GM23338 (cell line): Measurements from ENCODE around the gene SEMA6D. TPM values are rescaled to one million over a fixed set of nuclear protein-coding genes. Genes with fewer than 3 reads are reported as not detected.

Source experiments
- ATAC-seq: fragments of 200-7000 bp; cut with Tn5 transposase; 3 replicates; pipeline ENCODE4 v1.9.1; 2020
- DNase-seq: peaks from one replicate; pipeline ENCODE4 v3.0.0-alpha.2; 2015; ENCODE audit warnings: low spot score
- H2AFZ ChIP-seq: fragments of 200-600 bp; sonication (generic); 2 replicates; pipeline ENCODE4 v1.8.0; 2016; ENCODE audit warnings: antibody characterized with exemption, mild to moderate bottlenecking, moderate library complexity
- H3F3A ChIP-seq: fragments of 200-600 bp; sonication (generic); replicated peaks from 2 replicates; pipeline ENCODE4 v1.8.0; 2017; ENCODE audit warnings: antibody characterized with exemption, mixed run types, low read depth
- H3K27ac ChIP-seq: fragments of 200-600 bp; sonication (generic); 2 replicates; pipeline ENCODE4 v1.6.1; 2016; ENCODE audit warnings: low read depth
- H3K27me3 ChIP-seq: fragments of 200-600 bp; sonication (generic); 2 replicates; pipeline ENCODE4 v1.8.0; 2016; ENCODE audit warnings: mild to moderate bottlenecking, mixed run types, moderate library complexity; ENCODE audit not compliant: insufficient read depth
- H3K36me3 ChIP-seq: fragments of 200-600 bp; sonication (generic); 2 replicates; pipeline ENCODE4 v1.8.0; 2016; ENCODE audit warnings: mild to moderate bottlenecking; ENCODE audit not compliant: insufficient read depth
- H3K4me1 ChIP-seq: fragments of 200-600 bp; sonication (generic); 2 replicates; pipeline ENCODE4 v1.8.0; 2016; ENCODE audit warnings: mild to moderate bottlenecking, moderate library complexity; ENCODE audit not compliant: insufficient read depth
- H3K4me2 ChIP-seq: fragments of 200-600 bp; sonication (generic); 2 replicates; pipeline ENCODE4 v1.7.1; 2017; ENCODE audit warnings: mixed run types
- H3K4me3 ChIP-seq: fragments of 200-600 bp; sonication (generic); 2 replicates; pipeline ENCODE4 v1.6.1; 2016; ENCODE audit warnings: mixed run types
- H3K79me2 ChIP-seq: fragments of 200-600 bp; sonication (generic); replicated peaks from 2 replicates; pipeline ENCODE4 v1.8.0; 2017; ENCODE audit warnings: mild to moderate bottlenecking; ENCODE audit not compliant: insufficient read depth
- H3K9me2 ChIP-seq: fragments of 200-600 bp; sonication (generic); 2 replicates; pipeline ENCODE4 v1.8.0; 2017; ENCODE audit not compliant: insufficient read depth
- H4K20me1 ChIP-seq: fragments of 200-600 bp; sonication (generic); replicated peaks from 2 replicates; pipeline ENCODE4 v1.8.0; 2017; ENCODE audit warnings: mild to moderate bottlenecking; ENCODE audit not compliant: insufficient read depth
- H3K27ac Mint-ChIP-seq: 2 replicates; pipeline ENCODE4 v1.8.0; 2020; ENCODE audit warnings: inconsistent platforms, mild to moderate bottlenecking, moderate library complexity, mixed read lengths
- H3K27me3 Mint-ChIP-seq: 3 replicates; pipeline ENCODE4 v1.8.0; 2022; ENCODE audit warnings: low read depth, mild to moderate bottlenecking, moderate library complexity, mixed read lengths, inconsistent platforms; ENCODE audit not compliant: insufficient read depth, poor library complexity
- H3K36me3 Mint-ChIP-seq: 3 replicates; pipeline ENCODE4 v1.8.0; 2021; ENCODE audit warnings: low read depth, mild to moderate bottlenecking, inconsistent platforms, moderate library complexity, mixed read lengths
- H3K4me1 Mint-ChIP-seq: 3 replicates; pipeline ENCODE4 v1.8.0; 2020; ENCODE audit warnings: mild to moderate bottlenecking, inconsistent platforms, mixed read lengths
- H3K4me3 Mint-ChIP-seq: 3 replicates; pipeline ENCODE4 v1.8.0; 2021; ENCODE audit warnings: moderate library complexity, mild to moderate bottlenecking, inconsistent platforms, mixed read lengths
- H3K9me3 Mint-ChIP-seq: 3 replicates; pipeline ENCODE4 v1.8.0; 2020; ENCODE audit warnings: moderate library complexity, mild to moderate bottlenecking, inconsistent platforms, mixed read lengths
- CREB1 ChIP-seq: fragments of 250-450 bp; sonication (Bioruptor Pico); IDR thresholded peaks from 2 replicates; pipeline ENCODE4 v1.5.0; 2020; ENCODE audit warnings: low read depth, mild to moderate bottlenecking, moderate library complexity
- EZH2 ChIP-seq: fragments of 200-600 bp; sonication (generic); IDR thresholded peaks from one replicate; pipeline ENCODE4 v1.8.0; 2017; ENCODE audit warnings: antibody characterized with exemption, mild to moderate bottlenecking, low read depth; ENCODE audit not compliant: unreplicated experiment
- EZH2phosphoT487 ChIP-seq: fragments of 200-600 bp; sonication (generic); IDR thresholded peaks from one replicate; pipeline ENCODE4 v1.8.1; 2018; ENCODE audit warnings: antibody characterized with exemption; ENCODE audit not compliant: unreplicated experiment
- JUNB ChIP-seq: IDR thresholded peaks from one replicate; pipeline ENCODE4 v1.6.1; 2016; ENCODE audit warnings: antibody characterized with exemption; ENCODE audit not compliant: unreplicated experiment
- NANOG ChIP-seq: IDR thresholded peaks from 2 replicates; pipeline ENCODE4 v1.6.1; 2016; ENCODE audit warnings: antibody characterized with exemption, borderline replicate concordance
- POLR2AphosphoS5 ChIP-seq: IDR thresholded peaks from 2 replicates; pipeline ENCODE4 v1.6.1; 2016; ENCODE audit warnings: antibody characterized with exemption, low read depth
- STAT1 ChIP-seq: IDR thresholded peaks from one replicate; pipeline ENCODE4 v1.6.1; 2016; ENCODE audit warnings: antibody characterized with exemption; ENCODE audit not compliant: unreplicated experiment
- ZNF114 ChIP-seq: fragments of 250-450 bp; sonication (Bioruptor Pico); IDR thresholded peaks from 2 replicates; pipeline ENCODE4 v1.5.0; 2020; ENCODE audit warnings: mild to moderate bottlenecking, moderate library complexity
- ZNF331 ChIP-seq: fragments of 250-450 bp; sonication (Bioruptor Pico); IDR thresholded peaks from 2 replicates; pipeline ENCODE4 v1.5.0; 2020; ENCODE audit warnings: low read depth, mild to moderate bottlenecking, moderate library complexity
- polyA plus RNA-seq: library from polyadenylated mRNA; unstranded; fragments of >200 nt; fragmentation: Nextera tagmentation; extraction: Ambion mirVana; gene quantifications from 2 replicates; pipeline ENCODE4 v1.2.1, GENCODE V29; 2016
- total RNA-seq: library from RNA; depleted of rRNA; stranded (reverse); fragments of >200 nt; shearing (Covaris generic); gene quantifications from 2 replicates; pipeline ENCODE4 v1.2.3, GENCODE V29; 2014
- TF ChIP-seq, protein P1 (sequence below), 2 experiments: fragments of 200-600 bp in 1 of 2; sonication (generic) in 1 of 2; conservative IDR thresholded peaks; 2 replicates each; pipeline versions ENCODE4 v1.5.1 to v1.6.1; 2016 to 2017; ENCODE audit warnings: antibody characterized with exemption in 2 of 2, low read depth in 2 of 2, mild to moderate bottlenecking in 2 of 2, moderate library complexity in 1 of 2
- TF ChIP-seq, protein P2 (sequence below): fragments of 250-450 bp; sonication (Bioruptor Pico); IDR thresholded peaks from 2 replicates; pipeline ENCODE4 v1.5.0; 2020; ENCODE audit warnings: mild to moderate bottlenecking, moderate library complexity
- TF ChIP-seq, protein P3 (sequence below): IDR thresholded peaks from one replicate; pipeline ENCODE4 v1.6.1; 2018; ENCODE audit warnings: antibody characterized with exemption; ENCODE audit not compliant: unreplicated experiment
- TF ChIP-seq, protein P4 (sequence below): IDR thresholded peaks from 2 replicates; pipeline ENCODE4 v1.6.1; 2016; ENCODE audit warnings: antibody characterized with exemption

Gene SEMA6D
- total and polyA plus RNA-seq, 2 experiments from 2014 or later, result 0.37 to 0.97 TPM

DNA sequence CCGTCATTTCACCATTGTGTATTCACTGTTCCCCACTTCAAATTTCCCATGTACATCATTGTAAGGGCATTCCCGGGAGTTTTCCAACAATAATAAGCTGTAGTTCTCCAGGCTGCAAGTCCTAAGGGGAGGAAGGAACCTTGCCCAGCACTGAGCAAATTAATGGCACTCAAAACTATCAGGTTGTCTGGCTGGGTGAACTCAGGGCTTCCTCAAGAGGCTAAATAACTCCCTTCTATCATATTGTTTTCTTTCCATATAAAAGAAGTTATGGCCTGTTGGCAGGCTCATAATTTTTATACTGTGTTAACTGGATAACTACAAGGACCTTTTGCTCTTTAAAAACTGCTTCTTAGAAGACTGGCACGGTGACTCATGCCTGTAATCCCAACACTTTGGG lies 71.4 kb downstream of the SEMA6D start:
- H3F3A ChIP-seq, result no peaks in the 10 kb centered on the region
- DNase-seq (no peak), ATAC-seq (no peak)
- no peaks in the 10 kb centered on the region for H3K36me3 ChIP-seq
- H3K27ac ChIP-seq, result no peak overlapping the region
- H3K4me1 ChIP-seq, result peaks cover 23% of the 10 kb centered on the region
- Mint-ChIP-seq H3K4me3 (no peak overlapping the region), H3K27me3 (no peaks in the 10 kb centered on the region), H3K36me3 (no peaks in the 10 kb centered on the region), H3K4me1 (peaks cover 9% of the 10 kb centered on the region; the same call in 2 of the 3 replicates), H3K27ac (no peak overlapping the region), H3K9me3 (no peaks in the 10 kb centered on the region)
- H4K20me1 ChIP-seq, result no peaks in the 10 kb centered on the region
- H3K4me2 ChIP-seq, result no peak overlapping the region
- H3K27me3 ChIP-seq, result no peaks in the 10 kb centered on the region
- H2AFZ ChIP-seq, result no peak overlapping the region
- TF ChIP-seq, protein P1, sequence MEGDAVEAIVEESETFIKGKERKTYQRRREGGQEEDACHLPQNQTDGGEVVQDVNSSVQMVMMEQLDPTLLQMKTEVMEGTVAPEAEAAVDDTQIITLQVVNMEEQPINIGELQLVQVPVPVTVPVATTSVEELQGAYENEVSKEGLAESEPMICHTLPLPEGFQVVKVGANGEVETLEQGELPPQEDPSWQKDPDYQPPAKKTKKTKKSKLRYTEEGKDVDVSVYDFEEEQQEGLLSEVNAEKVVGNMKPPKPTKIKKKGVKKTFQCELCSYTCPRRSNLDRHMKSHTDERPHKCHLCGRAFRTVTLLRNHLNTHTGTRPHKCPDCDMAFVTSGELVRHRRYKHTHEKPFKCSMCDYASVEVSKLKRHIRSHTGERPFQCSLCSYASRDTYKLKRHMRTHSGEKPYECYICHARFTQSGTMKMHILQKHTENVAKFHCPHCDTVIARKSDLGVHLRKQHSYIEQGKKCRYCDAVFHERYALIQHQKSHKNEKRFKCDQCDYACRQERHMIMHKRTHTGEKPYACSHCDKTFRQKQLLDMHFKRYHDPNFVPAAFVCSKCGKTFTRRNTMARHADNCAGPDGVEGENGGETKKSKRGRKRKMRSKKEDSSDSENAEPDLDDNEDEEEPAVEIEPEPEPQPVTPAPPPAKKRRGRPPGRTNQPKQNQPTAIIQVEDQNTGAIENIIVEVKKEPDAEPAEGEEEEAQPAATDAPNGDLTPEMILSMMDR (conservative IDR thresholded peaks at IDR 0.05; ENCODE audit: low read depth in 2 of 2), result no peak
- no peak for TF ChIP-seq JUNB
- TF ChIP-seq, protein P2, sequence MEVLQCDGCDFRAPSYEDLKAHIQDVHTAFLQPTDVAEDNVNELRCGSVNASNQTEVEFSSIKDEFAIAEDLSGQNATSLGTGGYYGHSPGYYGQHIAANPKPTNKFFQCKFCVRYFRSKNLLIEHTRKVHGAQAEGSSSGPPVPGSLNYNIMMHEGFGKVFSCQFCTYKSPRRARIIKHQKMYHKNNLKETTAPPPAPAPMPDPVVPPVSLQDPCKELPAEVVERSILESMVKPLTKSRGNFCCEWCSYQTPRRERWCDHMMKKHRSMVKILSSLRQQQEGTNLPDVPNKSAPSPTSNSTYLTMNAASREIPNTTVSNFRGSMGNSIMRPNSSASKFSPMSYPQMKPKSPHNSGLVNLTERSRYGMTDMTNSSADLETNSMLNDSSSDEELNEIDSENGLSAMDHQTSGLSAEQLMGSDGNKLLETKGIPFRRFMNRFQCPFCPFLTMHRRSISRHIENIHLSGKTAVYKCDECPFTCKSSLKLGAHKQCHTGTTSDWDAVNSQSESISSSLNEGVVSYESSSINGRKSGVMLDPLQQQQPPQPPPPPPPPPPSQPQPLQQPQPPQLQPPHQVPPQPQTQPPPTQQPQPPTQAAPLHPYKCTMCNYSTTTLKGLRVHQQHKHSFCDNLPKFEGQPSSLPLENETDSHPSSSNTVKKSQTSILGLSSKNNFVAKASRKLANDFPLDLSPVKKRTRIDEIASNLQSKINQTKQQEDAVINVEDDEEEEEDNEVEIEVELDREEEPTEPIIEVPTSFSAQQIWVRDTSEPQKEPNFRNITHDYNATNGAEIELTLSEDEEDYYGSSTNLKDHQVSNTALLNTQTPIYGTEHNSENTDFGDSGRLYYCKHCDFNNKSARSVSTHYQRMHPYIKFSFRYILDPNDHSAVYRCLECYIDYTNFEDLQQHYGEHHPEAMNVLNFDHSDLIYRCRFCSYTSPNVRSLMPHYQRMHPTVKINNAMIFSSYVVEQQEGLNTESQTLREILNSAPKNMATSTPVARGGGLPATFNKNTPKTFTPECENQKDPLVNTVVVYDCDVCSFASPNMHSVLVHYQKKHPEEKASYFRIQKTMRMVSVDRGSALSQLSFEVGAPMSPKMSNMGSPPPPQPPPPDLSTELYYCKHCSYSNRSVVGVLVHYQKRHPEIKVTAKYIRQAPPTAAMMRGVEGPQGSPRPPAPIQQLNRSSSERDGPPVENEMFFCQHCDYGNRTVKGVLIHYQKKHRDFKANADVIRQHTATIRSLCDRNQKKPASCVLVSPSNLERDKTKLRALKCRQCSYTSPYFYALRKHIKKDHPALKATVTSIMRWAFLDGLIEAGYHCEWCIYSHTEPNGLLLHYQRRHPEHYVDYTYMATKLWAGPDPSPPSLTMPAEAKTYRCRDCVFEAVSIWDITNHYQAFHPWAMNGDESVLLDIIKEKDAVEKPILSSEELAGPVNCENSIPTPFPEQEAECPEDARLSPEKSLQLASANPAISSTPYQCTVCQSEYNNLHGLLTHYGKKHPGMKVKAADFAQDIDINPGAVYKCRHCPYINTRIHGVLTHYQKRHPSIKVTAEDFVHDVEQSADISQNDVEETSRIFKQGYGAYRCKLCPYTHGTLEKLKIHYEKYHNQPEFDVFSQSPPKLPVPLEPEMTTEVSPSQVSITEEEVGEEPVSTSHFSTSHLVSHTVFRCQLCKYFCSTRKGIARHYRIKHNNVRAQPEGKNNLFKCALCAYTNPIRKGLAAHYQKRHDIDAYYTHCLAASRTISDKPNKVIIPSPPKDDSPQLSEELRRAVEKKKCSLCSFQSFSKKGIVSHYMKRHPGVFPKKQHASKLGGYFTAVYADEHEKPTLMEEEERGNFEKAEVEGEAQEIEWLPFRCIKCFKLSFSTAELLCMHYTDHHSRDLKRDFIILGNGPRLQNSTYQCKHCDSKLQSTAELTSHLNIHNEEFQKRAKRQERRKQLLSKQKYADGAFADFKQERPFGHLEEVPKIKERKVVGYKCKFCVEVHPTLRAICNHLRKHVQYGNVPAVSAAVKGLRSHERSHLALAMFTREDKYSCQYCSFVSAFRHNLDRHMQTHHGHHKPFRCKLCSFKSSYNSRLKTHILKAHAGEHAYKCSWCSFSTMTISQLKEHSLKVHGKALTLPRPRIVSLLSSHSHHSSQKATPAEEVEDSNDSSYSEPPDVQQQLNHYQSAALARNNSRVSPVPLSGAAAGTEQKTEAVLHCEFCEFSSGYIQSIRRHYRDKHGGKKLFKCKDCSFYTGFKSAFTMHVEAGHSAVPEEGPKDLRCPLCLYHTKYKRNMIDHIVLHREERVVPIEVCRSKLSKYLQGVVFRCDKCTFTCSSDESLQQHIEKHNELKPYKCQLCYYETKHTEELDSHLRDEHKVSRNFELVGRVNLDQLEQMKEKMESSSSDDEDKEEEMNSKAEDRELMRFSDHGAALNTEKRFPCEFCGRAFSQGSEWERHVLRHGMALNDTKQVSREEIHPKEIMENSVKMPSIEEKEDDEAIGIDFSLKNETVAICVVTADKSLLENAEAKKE (CRISPR knock-in tag), result no peak
- TF ChIP-seq, protein P3, sequence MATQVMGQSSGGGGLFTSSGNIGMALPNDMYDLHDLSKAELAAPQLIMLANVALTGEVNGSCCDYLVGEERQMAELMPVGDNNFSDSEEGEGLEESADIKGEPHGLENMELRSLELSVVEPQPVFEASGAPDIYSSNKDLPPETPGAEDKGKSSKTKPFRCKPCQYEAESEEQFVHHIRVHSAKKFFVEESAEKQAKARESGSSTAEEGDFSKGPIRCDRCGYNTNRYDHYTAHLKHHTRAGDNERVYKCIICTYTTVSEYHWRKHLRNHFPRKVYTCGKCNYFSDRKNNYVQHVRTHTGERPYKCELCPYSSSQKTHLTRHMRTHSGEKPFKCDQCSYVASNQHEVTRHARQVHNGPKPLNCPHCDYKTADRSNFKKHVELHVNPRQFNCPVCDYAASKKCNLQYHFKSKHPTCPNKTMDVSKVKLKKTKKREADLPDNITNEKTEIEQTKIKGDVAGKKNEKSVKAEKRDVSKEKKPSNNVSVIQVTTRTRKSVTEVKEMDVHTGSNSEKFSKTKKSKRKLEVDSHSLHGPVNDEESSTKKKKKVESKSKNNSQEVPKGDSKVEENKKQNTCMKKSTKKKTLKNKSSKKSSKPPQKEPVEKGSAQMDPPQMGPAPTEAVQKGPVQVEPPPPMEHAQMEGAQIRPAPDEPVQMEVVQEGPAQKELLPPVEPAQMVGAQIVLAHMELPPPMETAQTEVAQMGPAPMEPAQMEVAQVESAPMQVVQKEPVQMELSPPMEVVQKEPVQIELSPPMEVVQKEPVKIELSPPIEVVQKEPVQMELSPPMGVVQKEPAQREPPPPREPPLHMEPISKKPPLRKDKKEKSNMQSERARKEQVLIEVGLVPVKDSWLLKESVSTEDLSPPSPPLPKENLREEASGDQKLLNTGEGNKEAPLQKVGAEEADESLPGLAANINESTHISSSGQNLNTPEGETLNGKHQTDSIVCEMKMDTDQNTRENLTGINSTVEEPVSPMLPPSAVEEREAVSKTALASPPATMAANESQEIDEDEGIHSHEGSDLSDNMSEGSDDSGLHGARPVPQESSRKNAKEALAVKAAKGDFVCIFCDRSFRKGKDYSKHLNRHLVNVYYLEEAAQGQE, result no peak
- no peak for TF ChIP-seq EZH2
- no peak for TF ChIP-seq ZNF114 (CRISPR knock-in tag)
- TF ChIP-seq NANOG, result no peak
- no peak for TF ChIP-seq ZNF331 (CRISPR knock-in tag)
- TF ChIP-seq STAT1, result no peak
- TF ChIP-seq POLR2AphosphoS5, result no peak
- TF ChIP-seq, protein P4, sequence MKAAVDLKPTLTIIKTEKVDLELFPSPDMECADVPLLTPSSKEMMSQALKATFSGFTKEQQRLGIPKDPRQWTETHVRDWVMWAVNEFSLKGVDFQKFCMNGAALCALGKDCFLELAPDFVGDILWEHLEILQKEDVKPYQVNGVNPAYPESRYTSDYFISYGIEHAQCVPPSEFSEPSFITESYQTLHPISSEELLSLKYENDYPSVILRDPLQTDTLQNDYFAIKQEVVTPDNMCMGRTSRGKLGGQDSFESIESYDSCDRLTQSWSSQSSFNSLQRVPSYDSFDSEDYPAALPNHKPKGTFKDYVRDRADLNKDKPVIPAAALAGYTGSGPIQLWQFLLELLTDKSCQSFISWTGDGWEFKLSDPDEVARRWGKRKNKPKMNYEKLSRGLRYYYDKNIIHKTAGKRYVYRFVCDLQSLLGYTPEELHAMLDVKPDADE, result no peak
- TF ChIP-seq CREB1 (CRISPR knock-in tag), result no peak
- no peak for TF ChIP-seq EZH2phosphoT487
- H3K9me2 ChIP-seq, result 0 out of 2 replicates have a peak, but pooled peaks cover 12% of the 10 kb centered on the region
- no peaks in the 10 kb centered on the region for H3K79me2 ChIP-seq
- no peak overlapping the region for H3K4me3 ChIP-seq
